MM.1S (cell line): Measurements from ENCODE around the gene HOXD9.

Experiments used
- DNase-seq: peaks from one replicate; pipeline ENCODE4 v3.0.0-alpha.2; 2015
- H2AFZ ChIP-seq: fragments of 300-600 bp; sonication (generic); 2 replicates; pipeline ENCODE4 v1.6.0; 2016; ENCODE audit warnings: antibody characterized with exemption, low read length
- H3F3A ChIP-seq: fragments of 300-600 bp; sonication (generic); 2 replicates; pipeline ENCODE4 v1.6.1; 2016; ENCODE audit warnings: mild to moderate bottlenecking, antibody characterized with exemption, low read length, moderate library complexity, mixed read lengths; ENCODE audit not compliant: insufficient read depth
- H3K27ac ChIP-seq: fragments of 300-600 bp; sonication (generic); 2 replicates; pipeline ENCODE4 v1.5.1; 2016; ENCODE audit warnings: mild to moderate bottlenecking, low read length
- H3K27me3 ChIP-seq: fragments of 300-600 bp; sonication (generic); replicated peaks from 2 replicates; pipeline ENCODE4 v1.6.0; 2016; ENCODE audit warnings: low read length; ENCODE audit not compliant: insufficient read depth
- H3K36me3 ChIP-seq: fragments of 300-600 bp; sonication (generic); replicated peaks from 2 replicates; pipeline ENCODE4 v1.6.1; 2016; ENCODE audit warnings: mild to moderate bottlenecking, low read length, mixed read lengths; ENCODE audit not compliant: insufficient read depth
- H3K4me1 ChIP-seq: fragments of 300-600 bp; sonication (generic); 2 replicates; pipeline ENCODE4 v1.6.1; 2016; ENCODE audit warnings: low read length, mixed read lengths
- H3K4me2 ChIP-seq: fragments of 300-600 bp; sonication (generic); 2 replicates; pipeline ENCODE4 v1.6.0; 2016; ENCODE audit warnings: low read depth, low read length
- H3K4me3 ChIP-seq: fragments of 300-600 bp; sonication (generic); 2 replicates; pipeline ENCODE4 v1.5.1; 2016; ENCODE audit warnings: low read length, mixed read lengths
- H3K79me2 ChIP-seq: fragments of 300-600 bp; sonication (generic); 2 replicates; pipeline ENCODE4 v1.6.1; 2016; ENCODE audit warnings: mixed run types, low read length, mixed read lengths
- H3K9ac ChIP-seq: fragments of 300-600 bp; sonication (generic); 2 replicates; pipeline ENCODE4 v1.6.1; 2016; ENCODE audit warnings: low read length, mixed read lengths
- H3K9me2 ChIP-seq: fragments of 300-600 bp; sonication (generic); replicated peaks from 2 replicates; pipeline ENCODE4 v1.6.1; 2016; ENCODE audit warnings: mild to moderate bottlenecking, low read length, mixed read lengths; ENCODE audit not compliant: insufficient read depth
- H3K9me3 ChIP-seq: fragments of 300-600 bp; sonication (generic); replicated peaks from 2 replicates; pipeline ENCODE4 v1.6.1; 2016; ENCODE audit warnings: mild to moderate bottlenecking, low read length, mixed read lengths; ENCODE audit not compliant: insufficient read depth
- H4K20me1 ChIP-seq: fragments of 300-600 bp; sonication (generic); 2 replicates; pipeline ENCODE4 v1.6.1; 2016; ENCODE audit warnings: mild to moderate bottlenecking, low read length, moderate library complexity, mixed read lengths; ENCODE audit not compliant: insufficient read depth
- CTCF ChIP-seq: fragments of 300-600 bp; sonication (generic); IDR thresholded peaks from 2 replicates; pipeline ENCODE4 v1.5.1; 2016; ENCODE audit warnings: antibody characterized with exemption, low read length, mixed read lengths
- EZH2 ChIP-seq: fragments of 300-600 bp; sonication (generic); optimal IDR thresholded peaks from 2 replicates; pipeline ENCODE3; 2017; ENCODE audit warnings: low read depth, mild to moderate bottlenecking, antibody characterized with exemption, low read length, mixed read lengths
- EZH2phosphoT487 ChIP-seq: fragments of 300-600 bp; sonication (generic); IDR thresholded peaks from 2 replicates; pipeline ENCODE4 v1.6.1; 2018; ENCODE audit warnings: antibody characterized with exemption, low read length

HOXD9 gene

GRCh38 chr2:176103194-176103593, 19.3 kb upstream of the HOXD9 start:
- Histone ChIP-seq H2AFZ (no peak overlapping the region), H3F3A (no peaks in the 10 kb centered on the region), H3K9ac (no peak overlapping the region), H3K27me3 (peaks cover 14% of the 10 kb centered on the region), H3K9me2 (no peaks in the 10 kb centered on the region), H3K36me3 (no peaks in the 10 kb centered on the region), H3K27ac (no peak overlapping the region), H3K4me2 (no peak overlapping the region), H3K4me1 (no peaks in the 10 kb centered on the region), H4K20me1 (no peaks in the 10 kb centered on the region), H3K79me2 (no peaks in the 10 kb centered on the region), H3K9me3 (no peaks in the 10 kb centered on the region), H3K4me3 (no peak overlapping the region)
- TF ChIP-seq EZH2: no peak
- TF ChIP-seq EZH2phosphoT487: no peak
- no peak for TF ChIP-seq CTCF
- no peak for DNase-seq

DNA sequence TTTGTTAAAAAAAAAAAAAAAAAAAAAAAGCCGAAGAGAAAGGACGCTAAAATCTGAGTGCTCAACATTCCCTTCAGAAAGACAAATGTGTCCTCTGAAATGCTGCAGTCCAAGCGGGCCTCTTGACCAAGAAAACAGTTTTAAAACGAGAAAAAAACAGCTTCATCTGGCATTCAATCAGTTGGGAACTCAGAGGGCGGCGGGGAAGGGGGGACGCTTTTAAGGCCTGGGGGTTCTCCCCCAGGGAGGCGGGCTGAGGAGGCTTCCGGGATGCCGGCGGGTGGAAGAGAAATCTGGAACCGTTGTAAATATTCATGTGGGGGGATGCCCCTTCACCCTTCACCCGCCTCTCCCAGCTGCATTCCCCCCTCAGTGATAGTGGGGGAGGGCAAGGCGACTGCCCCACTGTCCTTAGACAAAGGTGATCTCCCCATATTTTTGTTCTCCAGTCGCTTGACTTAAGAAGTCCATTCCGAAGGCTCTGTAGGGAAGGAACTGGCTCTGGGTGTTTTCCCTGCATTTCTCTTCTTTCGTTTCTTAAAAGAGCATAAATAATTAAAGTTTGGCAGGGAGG, 18.7 kb upstream of the HOXD9 start:
- Histone ChIP-seq H3K4me3 (no peak overlapping the region), H3F3A (no peaks in the 10 kb centered on the region), H3K4me2 (no peak overlapping the region)

GRCh38 chr2:176104316-176105077, 18.0 kb upstream of the HOXD9 start:
- no peak for TF ChIP-seq CTCF
- TF ChIP-seq EZH2phosphoT487: no peak
- TF ChIP-seq EZH2: no peak
- no peaks in the 10 kb centered on the region for H3K4me1 ChIP-seq
- no peak overlapping the region for H3K4me2 ChIP-seq
- no peak overlapping the region for H3K4me3 ChIP-seq
- no peaks in the 10 kb centered on the region for H3K79me2 ChIP-seq
- no peak for DNase-seq
- no peaks in the 10 kb centered on the region for H3K9me3 ChIP-seq
- H3K27me3 ChIP-seq: peaks cover 19% of the 10 kb centered on the region
- no peak overlapping the region for H3K9ac ChIP-seq
- H3K36me3 ChIP-seq: no peaks in the 10 kb centered on the region
- H2AFZ ChIP-seq: no peak overlapping the region
- no peaks in the 10 kb centered on the region for H3F3A ChIP-seq
- H4K20me1 ChIP-seq: no peaks in the 10 kb centered on the region
- no peaks in the 10 kb centered on the region for H3K9me2 ChIP-seq
- H3K27ac ChIP-seq: no peak overlapping the region

More for the DNA sequence above, 18.7 kb upstream of the HOXD9 start:
- Histone ChIP-seq H3K79me2 (no peaks in the 10 kb centered on the region), H3K27me3 (peaks cover 14% of the 10 kb centered on the region), H3K9ac (no peak overlapping the region), H4K20me1 (no peaks in the 10 kb centered on the region), H3K4me1 (no peaks in the 10 kb centered on the region), H3K27ac (no peak overlapping the region), H3K9me2 (no peaks in the 10 kb centered on the region), H3K36me3 (no peaks in the 10 kb centered on the region), H2AFZ (no peak overlapping the region), H3K9me3 (no peaks in the 10 kb centered on the region)
- DNase-seq: no peak
- TF ChIP-seq EZH2 (no peak), EZH2phosphoT487 (no peak), CTCF (no peak)
